NB4 (cell line): ENCODE data around the gene UGT1A6.

ENCODE experiments used
- MYC ChIP-seq: IDR thresholded peaks from 2 replicates; pipeline ENCODE4 v1.6.1; 2011; ENCODE audit warnings: low read depth, low read length
- POLR2A ChIP-seq: IDR thresholded peaks from 2 replicates; pipeline ENCODE4 v1.6.1; 2011; ENCODE audit warnings: mild to moderate bottlenecking; ENCODE audit not compliant: insufficient read length; ENCODE audit errors: extremely low read depth
- TF ChIP-seq, protein P1 (sequence below): IDR thresholded peaks from one replicate; pipeline ENCODE4 v1.5.1; 2012; ENCODE audit warnings: low read depth, low read length
- TF ChIP-seq, protein P2 (sequence below): IDR thresholded peaks from 2 replicates; pipeline ENCODE4 v1.6.1; 2011; ENCODE audit warnings: low read depth, low read length

DNA sequence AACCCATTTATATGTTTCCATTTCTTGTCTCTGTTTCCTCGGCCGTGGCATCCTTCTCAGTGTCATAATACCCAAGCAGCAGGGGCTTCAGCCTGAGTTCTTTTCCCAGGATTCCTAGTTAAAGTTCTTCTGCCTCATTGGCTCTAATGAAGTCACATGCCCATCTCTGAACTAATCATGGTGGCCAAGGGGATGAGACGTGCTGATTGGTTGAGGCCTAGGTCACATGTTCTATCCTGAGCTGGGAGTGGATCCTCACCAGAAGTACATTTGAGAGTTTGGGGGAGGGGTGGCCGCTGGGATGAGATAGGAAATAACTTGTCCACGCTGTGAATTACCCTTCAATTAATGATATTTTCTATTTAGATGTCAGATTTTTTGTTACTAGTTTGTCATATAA, 16.3 kb downstream of the UGT1A6 start:
- TF ChIP-seq, protein P1, sequence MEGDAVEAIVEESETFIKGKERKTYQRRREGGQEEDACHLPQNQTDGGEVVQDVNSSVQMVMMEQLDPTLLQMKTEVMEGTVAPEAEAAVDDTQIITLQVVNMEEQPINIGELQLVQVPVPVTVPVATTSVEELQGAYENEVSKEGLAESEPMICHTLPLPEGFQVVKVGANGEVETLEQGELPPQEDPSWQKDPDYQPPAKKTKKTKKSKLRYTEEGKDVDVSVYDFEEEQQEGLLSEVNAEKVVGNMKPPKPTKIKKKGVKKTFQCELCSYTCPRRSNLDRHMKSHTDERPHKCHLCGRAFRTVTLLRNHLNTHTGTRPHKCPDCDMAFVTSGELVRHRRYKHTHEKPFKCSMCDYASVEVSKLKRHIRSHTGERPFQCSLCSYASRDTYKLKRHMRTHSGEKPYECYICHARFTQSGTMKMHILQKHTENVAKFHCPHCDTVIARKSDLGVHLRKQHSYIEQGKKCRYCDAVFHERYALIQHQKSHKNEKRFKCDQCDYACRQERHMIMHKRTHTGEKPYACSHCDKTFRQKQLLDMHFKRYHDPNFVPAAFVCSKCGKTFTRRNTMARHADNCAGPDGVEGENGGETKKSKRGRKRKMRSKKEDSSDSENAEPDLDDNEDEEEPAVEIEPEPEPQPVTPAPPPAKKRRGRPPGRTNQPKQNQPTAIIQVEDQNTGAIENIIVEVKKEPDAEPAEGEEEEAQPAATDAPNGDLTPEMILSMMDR = no peak
- TF ChIP-seq POLR2A (no peak), MYC (no peak)
- TF ChIP-seq, protein P2, sequence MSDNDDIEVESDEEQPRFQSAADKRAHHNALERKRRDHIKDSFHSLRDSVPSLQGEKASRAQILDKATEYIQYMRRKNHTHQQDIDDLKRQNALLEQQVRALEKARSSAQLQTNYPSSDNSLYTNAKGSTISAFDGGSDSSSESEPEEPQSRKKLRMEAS = no peak
